CD14-positive monocyte (primary cell): ENCODE measurements around the gene RSAD2. TPM values are rescaled to one million over a fixed set of nuclear protein-coding genes. Genes with fewer than 3 reads are reported as not detected.
"Not testable (repeated sequence)": the region's sequence is repeated elsewhere in the genome, so short reads cannot be mapped to it uniquely, and the experiment has no call there.

Experiments used
- DNase-seq, 3 donors: peaks; one replicate each; pipeline ENCODE4 v3.0.0-alpha.2; 2011 to 2022
- H2AFZ ChIP-seq: 2 replicates; pipeline ENCODE4 v1.6.0; 2012; ENCODE audit warnings: mild to moderate bottlenecking, low read depth, low read length, inconsistent platforms; ENCODE audit not compliant: insufficient read depth, poor library complexity, severe bottlenecking
- H3K27ac ChIP-seq, 2 donors: 1 replicate in 1 of 2; 2 replicates in 1 of 2; pipeline ENCODE4 v1.5.1; 2012 to 2013; ENCODE audit warnings: low read length in 2 of 2, control low read depth in 1 of 2, inconsistent platforms in 1 of 2, low read depth in 1 of 2, mild to moderate bottlenecking in 1 of 2
- H3K27me3 ChIP-seq, 2 donors: one replicate each; pipeline versions ENCODE4 v1.6.0 to v1.6.1; 2011 to 2013; ENCODE audit warnings: low read length in 2 of 2; ENCODE audit not compliant: control insufficient read depth in 2 of 2, insufficient read depth in 2 of 2
- H3K36me3 ChIP-seq, 2 donors: replicated peaks in 1 of 2; 1 replicate in 1 of 2; 2 replicates in 1 of 2; pipeline versions ENCODE4 v1.5.1 to v1.6.1; 2012 to 2013; ENCODE audit warnings: low read length in 2 of 2, control low read depth in 1 of 2, inconsistent platforms in 1 of 2, mild to moderate bottlenecking in 1 of 2; ENCODE audit not compliant: insufficient read depth in 2 of 2, control insufficient read depth in 1 of 2
- H3K4me1 ChIP-seq, 2 donors: 1 replicate in 1 of 2; 2 replicates in 1 of 2; pipeline versions ENCODE4 v1.5.1 to v1.6.1; 2012 to 2013; ENCODE audit warnings: low read length in 2 of 2, control low read depth in 1 of 2, inconsistent platforms in 1 of 2, mild to moderate bottlenecking in 1 of 2, moderate library complexity in 1 of 2; ENCODE audit not compliant: insufficient read depth in 2 of 2, control insufficient read depth in 1 of 2
- H3K4me2 ChIP-seq: replicated peaks from 2 replicates; pipeline ENCODE3; 2012; ENCODE audit warnings: low read length, moderate library complexity, mild to moderate bottlenecking; ENCODE audit not compliant: poor library complexity, severe bottlenecking; ENCODE audit errors: extremely low read depth
- H3K4me3 ChIP-seq, 3 experiments: fragments of 200-600 bp in 1 of 3; sonication (generic) in 1 of 3; replicated peaks in 1 of 3; 1 replicate in 2 of 3; 2 replicates in 1 of 3; pipeline ENCODE4 v1.5.1; 2011 to 2013; ENCODE audit warnings: low read length in 3 of 3, mild to moderate bottlenecking in 3 of 3, control low read depth in 2 of 3, low read depth in 2 of 3, inconsistent platforms in 1 of 3, moderate library complexity in 1 of 3
- H3K79me2 ChIP-seq: 2 replicates; pipeline ENCODE4 v1.6.0; 2012; ENCODE audit warnings: mild to moderate bottlenecking, control low read depth, inconsistent platforms, low read length, moderate library complexity; ENCODE audit not compliant: insufficient read depth
- H3K9ac ChIP-seq: 2 replicates; pipeline ENCODE4 v1.6.0; 2017; ENCODE audit warnings: low read length, mild to moderate bottlenecking; ENCODE audit not compliant: insufficient read depth, poor library complexity, severe bottlenecking
- H3K9me3 ChIP-seq, 2 donors: replicated peaks in 1 of 2; 1 replicate in 1 of 2; 2 replicates in 1 of 2; pipeline versions ENCODE4 v1.5.1 to v1.6.1; 2012 to 2013; ENCODE audit warnings: low read length in 2 of 2, control low read depth in 1 of 2; ENCODE audit not compliant: control insufficient read depth in 1 of 2, insufficient read depth in 1 of 2
- H4K20me1 ChIP-seq: 2 replicates; pipeline ENCODE4 v1.6.0; 2012; ENCODE audit warnings: mild to moderate bottlenecking, low read length, control low read depth, moderate library complexity; ENCODE audit not compliant: insufficient read depth
- H3K27ac Mint-ChIP-seq, 7 donors: one replicate each; pipeline ENCODE4 v1.8.0; 2020; ENCODE audit warnings: mild to moderate bottlenecking in 7 of 7, mixed read lengths in 7 of 7, moderate library complexity in 6 of 7, inconsistent platforms in 2 of 7
- H3K27me3 Mint-ChIP-seq, 3 donors: one replicate each; pipeline ENCODE4 v1.8.0; 2021 to 2022; ENCODE audit warnings: low read depth in 3 of 3, mild to moderate bottlenecking in 3 of 3, mixed read lengths in 3 of 3, moderate library complexity in 3 of 3, inconsistent platforms in 1 of 3
- H3K36me3 Mint-ChIP-seq, 2 donors: one replicate each; pipeline ENCODE4 v1.8.0; 2020; ENCODE audit warnings: mixed read lengths in 2 of 2, inconsistent platforms in 1 of 2, mild to moderate bottlenecking in 1 of 2
- H3K4me1 Mint-ChIP-seq: one replicate; pipeline ENCODE4 v1.8.0; 2020; ENCODE audit warnings: mild to moderate bottlenecking, mixed read lengths
- H3K4me3 Mint-ChIP-seq, 2 donors: one replicate each; pipeline ENCODE4 v1.8.0; 2020; ENCODE audit warnings: mild to moderate bottlenecking in 2 of 2, mixed read lengths in 2 of 2, moderate library complexity in 1 of 2
- H3K9me3 Mint-ChIP-seq, 7 donors: one replicate each; pipeline ENCODE4 v1.8.0; 2020 to 2022; ENCODE audit warnings: mixed read lengths in 7 of 7, mild to moderate bottlenecking in 6 of 7, moderate library complexity in 6 of 7, inconsistent platforms in 2 of 7
- WGBS: methylation state at CpG from one replicate; pipeline ENCODE4 v1.1.5; 2013; ENCODE audit warnings: missing lambda C conversion rate; ENCODE audit not compliant: insufficient coverage; 5-methylcytosine and 5-hydroxymethylcytosine counted together
- intact Hi-C, 2 donors: fragments of 100-400 bp; cut with micrococcal nuclease; formaldehyde crosslinking; loops; one replicate each; pipeline versions ENCODE4 v1.15.0 to v1.15.1; 2023
- polyA plus RNA-seq, 3 donors: library from polyadenylated mRNA; depleted of rRNA in 1 of 3; unstranded in 2 of 3; stranded (reverse) in 1 of 3; fragments of 300-500 nt in 2 of 3; fragments of >200 nt in 1 of 3; fragmentation: Illumina TruSeq in 2 of 3; gene quantifications; 1 replicate in 2 of 3; 2 replicates in 1 of 3; pipeline ENCODE4 v1.2.3, GENCODE V29; 2012 to 2021
- TF ChIP-seq, protein P1 (sequence below): fragments of 200-600 bp; IDR thresholded peaks from one replicate; pipeline ENCODE4 v1.8.0; 2022; ENCODE audit warnings: antibody characterized with exemption, mild to moderate bottlenecking

The RSAD2 gene
- polyA plus RNA-seq, 3 donors, result 6.0 to 12.6 (median 10.3) TPM

DNA sequence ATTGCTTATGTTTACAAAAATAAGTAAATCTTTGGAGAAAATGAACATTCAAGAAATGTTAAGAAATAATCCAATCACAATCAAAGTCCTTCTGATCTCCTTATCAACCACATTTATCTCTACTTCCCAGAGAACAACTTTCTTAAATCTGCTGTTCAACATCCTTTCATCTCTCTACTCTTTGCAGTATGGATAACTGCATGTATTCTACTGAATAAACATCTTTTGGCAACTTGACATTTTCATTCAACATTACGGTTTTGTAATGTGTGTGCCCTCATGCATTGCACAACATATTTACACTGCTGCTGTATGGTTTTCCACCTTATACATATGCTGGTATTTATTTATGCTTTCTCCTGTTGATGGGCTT is 21.0 kb upstream of the RSAD2 start:
- Histone ChIP-seq H3K36me3 (peaks cover 62 to 99% of the 10 kb centered on the region in 2 donors), H3K4me3 (no peak overlapping the region), H3K79me2 (no peaks in the 10 kb centered on the region), H2AFZ (no peak overlapping the region), H3K9ac (no peak overlapping the region), H3K4me2 (no peak overlapping the region), H3K27ac (no peak overlapping the region), H3K27me3 (no peaks in the 10 kb centered on the region), H4K20me1 (no peaks in the 10 kb centered on the region), H3K4me1 (peaks cover 0 to 5% of the 10 kb centered on the region in 2 donors), H3K9me3 (peaks cover 14 to 24% of the 10 kb centered on the region in 2 donors)
- TF ChIP-seq, protein P1, sequence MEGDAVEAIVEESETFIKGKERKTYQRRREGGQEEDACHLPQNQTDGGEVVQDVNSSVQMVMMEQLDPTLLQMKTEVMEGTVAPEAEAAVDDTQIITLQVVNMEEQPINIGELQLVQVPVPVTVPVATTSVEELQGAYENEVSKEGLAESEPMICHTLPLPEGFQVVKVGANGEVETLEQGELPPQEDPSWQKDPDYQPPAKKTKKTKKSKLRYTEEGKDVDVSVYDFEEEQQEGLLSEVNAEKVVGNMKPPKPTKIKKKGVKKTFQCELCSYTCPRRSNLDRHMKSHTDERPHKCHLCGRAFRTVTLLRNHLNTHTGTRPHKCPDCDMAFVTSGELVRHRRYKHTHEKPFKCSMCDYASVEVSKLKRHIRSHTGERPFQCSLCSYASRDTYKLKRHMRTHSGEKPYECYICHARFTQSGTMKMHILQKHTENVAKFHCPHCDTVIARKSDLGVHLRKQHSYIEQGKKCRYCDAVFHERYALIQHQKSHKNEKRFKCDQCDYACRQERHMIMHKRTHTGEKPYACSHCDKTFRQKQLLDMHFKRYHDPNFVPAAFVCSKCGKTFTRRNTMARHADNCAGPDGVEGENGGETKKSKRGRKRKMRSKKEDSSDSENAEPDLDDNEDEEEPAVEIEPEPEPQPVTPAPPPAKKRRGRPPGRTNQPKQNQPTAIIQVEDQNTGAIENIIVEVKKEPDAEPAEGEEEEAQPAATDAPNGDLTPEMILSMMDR, result no peak
- Mint-ChIP-seq H3K4me1 (peaks cover 9% of the 10 kb centered on the region), H3K9me3 (peaks cover 17 to 27% (median 25%) of the 10 kb centered on the region in 7 donors), H3K4me3 (no peak overlapping the region), H3K27me3 (peaks cover 0 to 2% (median 0%) of the 10 kb centered on the region in 3 donors), H3K36me3 (peaks cover 80 to 92% of the 10 kb centered on the region in 2 donors), H3K27ac (peak overlapping the region in 1 of 7 donors; percentile 7)
- no CpG with 5 or more reads among the region's 1 CpG for WGBS
- DNase-seq, result no peak
- intact Hi-C loops, result no loop called here

DNA sequence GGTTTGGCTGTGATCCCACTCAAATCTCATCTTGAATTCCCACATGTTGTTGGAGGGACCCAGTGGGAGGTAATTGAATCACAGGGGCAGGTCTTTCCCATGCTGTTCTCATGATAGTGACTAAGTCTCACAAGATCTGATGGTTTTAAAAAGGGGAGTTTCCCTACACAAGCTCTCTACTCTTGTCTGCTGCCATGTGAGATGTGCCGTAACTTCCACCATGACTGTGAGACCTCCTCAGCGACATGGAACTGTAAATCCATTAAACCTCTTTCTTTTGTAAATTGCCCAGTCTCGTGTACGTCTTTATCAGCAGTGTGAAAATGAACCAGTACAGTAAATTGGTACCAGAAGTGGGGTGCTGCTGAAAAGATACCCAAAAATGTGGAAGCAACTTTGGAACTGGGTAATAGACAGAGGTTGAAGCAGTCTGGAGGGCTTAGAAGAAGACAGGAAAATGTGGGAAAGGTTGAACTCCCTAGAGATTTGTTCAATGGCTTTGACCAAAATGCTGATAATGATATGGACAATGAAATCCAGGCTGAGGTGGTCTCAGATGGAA is 19.0 kb upstream of the RSAD2 start:
- H3K4me2 ChIP-seq, H3K4me3 Mint-ChIP-seq, DNase-seq, H3K27ac ChIP-seq, H3K79me2 ChIP-seq, H3K9ac ChIP-seq, H3K27me3 ChIP-seq, H4K20me1 ChIP-seq, H3K27ac Mint-ChIP-seq, intact Hi-C loops, H3K27me3 Mint-ChIP-seq, H2AFZ ChIP-seq, H3K4me3 ChIP-seq, H3K4me1 ChIP-seq: not testable (repeated sequence)
- H3K36me3 ChIP-seq, result peaks cover 60 to 99% of the 10 kb centered on the region in 2 donors
- H3K9me3 ChIP-seq, result peaks cover 17 to 24% of the 10 kb centered on the region in 2 donors
- H3K4me1 Mint-ChIP-seq, result peaks cover 16% of the 10 kb centered on the region
- H3K36me3 Mint-ChIP-seq, result peaks cover 81 to 88% of the 10 kb centered on the region in 2 donors
- 100% methylated on average over 1 of the region's 4 CpGs for WGBS
- peaks cover 22 to 32% (median 26%) of the 10 kb centered on the region in 7 donors for H3K9me3 Mint-ChIP-seq
